GM18867 (cell line): ENCODE measurements around the gene RNU6-1.

Source experiments
- ATAC-seq: cut with Tn5 transposase; IDR thresholded peaks from one replicate; pipeline ENCODE4 v1.9.1; 2021; ENCODE audit warnings: mild to moderate bottlenecking, moderate library complexity; ENCODE audit not compliant: unreplicated experiment

The RNU6-1 gene

DNA sequence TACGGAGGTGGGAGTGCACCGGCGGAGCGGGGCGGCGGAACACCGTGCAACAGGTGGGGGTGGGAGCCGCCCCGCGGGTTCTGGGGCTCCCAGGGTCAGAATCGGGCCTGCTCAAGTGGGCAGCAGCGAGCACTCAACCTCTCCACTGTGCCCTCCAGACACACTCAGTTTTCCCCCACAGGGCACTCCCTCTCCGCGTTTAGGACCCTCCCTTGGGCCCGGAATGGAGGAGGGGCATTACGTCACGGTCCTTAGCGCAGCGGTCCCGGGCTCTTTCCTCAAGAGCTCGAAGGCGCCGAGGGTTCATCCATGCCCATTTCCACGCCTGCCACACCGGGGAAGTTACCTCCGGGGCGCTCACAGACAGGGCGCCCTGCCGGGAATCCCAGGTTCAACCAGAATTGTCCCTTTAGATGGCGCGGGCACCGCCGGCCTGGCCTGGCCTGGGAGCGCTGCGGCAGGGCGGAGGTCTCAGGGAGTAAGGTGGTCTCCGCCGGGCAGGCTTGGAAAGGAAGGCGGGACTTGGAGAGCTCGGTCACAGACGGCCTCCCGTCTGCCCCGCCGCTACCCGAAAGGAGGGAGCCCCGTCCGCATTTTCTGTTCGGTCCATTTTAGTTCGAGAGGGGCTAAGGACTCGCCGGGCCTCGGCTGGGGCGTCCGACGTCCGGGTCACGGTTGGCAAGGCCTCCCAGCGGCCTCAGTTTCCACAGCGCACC, 5.1 kb downstream of the RNU6-1 start:
- ATAC-seq, result no peak

DNA sequence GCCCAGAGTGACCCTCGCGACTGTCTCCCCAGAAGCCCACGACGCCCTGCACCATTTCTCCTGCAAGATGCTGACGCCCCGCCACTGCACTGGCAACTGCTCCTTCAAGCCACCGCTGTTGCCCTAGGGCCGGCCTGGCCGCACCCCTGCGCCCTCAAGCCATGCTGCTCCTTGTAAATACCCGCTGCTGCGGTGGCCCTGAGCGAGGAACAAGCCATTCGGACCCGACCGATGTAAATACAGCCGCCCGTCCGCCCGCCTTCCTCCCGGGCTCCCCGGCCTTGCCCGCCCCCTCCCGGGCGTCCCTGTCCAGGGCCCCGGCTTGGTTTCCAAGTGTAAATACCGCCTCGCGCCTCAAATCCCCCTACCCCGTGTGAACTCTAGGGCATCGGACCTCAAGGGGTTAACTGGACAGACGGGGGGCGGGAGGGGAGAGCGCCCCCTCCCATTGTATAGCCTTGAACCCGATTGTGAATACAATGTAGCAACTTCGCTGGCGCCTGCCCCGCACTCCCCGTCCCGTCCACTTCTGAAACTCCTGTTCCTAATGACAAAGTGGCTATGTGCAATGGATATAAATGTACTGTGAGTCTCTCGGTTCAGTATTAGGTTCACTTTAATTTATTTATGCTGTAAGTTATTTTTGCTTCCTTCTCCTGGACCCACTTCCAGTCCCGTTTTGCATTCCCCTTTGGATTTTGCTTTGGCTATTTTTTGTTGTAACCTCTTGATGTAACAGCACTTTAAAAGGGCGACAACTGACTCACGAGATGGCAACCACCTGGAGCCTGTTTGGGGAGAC, 5.9 kb downstream of the RNU6-1 start:
- no peak for ATAC-seq

DNA sequence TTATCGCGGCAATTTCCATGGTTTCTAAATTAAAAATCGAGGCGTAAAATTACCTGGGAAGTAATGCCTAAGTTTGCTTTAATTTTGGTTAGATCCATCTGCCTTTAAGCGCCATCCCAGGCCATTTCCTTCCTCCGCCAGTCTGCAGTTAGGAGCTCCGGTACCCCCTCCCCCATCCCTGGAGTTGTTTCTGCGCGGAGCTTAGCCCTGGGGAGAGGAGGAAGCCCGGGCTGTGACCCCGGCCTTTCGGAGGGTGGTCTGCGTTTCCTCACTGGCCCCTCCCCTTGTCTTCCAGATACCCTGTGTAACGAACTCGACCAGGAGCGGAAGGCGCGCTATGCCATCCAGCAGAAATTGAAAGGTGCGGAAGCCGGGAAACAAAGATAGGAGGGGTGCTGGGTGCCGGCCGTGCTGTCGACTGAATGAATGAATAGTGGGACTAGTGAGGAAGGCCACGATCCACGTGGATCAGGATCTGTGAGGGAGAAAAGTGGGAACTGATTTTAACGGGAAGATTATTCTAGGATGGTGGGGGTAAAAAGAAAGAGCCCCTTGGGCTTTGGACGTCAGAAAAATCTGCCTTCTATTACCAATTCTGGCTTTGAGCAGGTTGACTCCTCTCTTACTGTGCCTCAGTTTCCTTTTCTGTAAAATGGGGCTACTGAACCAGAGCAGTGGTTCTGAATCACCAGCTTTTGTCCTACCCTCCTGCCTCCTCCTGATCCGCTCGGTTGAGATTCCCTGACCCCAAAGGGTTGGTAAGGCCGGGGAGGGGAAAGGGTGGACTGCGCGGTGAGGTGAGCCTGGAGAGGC, 6.7 kb downstream of the RNU6-1 start:
- no peak for ATAC-seq

DNA sequence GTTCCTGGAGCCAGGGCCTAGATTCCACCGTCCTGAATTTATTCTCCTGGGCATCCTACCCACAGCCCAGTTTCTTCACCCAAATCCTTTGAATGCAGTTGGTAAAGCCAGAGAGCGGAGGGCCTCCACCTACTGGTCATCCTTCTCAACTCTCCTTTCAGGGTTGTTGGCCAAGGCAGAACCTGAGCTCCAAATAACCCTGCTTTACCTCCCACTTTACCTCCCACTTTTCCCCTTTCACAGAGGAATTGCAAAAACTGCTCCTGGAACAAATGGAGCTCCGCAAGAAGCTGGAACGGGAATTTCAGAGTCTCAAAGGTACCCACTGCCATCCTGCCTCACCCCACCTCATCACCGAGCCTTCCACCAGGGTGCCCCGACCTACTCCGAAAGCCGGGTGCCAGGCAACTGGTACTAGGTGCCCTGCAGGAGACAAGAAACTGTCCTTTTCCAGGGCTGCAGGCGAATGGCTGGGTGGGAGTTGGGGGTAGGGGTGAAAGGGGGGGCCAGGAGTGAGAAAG, 7.8 kb downstream of the RNU6-1 start:
- no peak for ATAC-seq

DNA sequence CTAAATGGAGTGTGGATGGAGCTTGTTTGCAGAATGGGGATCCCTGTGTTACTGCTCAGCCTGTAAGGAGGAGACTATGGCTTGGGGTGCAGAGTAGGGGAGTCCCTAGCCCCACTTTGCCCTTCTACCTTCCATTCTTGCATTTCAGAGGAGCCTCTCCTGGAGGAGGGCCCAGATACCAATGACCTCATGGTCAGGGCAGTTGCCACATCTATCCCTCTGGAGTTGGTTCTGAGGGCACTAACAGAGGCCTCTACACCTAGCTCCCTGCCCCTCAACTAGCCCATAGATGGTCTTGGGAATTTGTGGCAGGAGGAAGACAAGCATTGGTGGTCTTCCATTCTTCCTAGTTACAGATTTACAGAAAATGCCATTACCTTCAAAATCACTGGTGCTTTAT, 8.5 kb downstream of the RNU6-1 start:
- no peak for ATAC-seq

DNA sequence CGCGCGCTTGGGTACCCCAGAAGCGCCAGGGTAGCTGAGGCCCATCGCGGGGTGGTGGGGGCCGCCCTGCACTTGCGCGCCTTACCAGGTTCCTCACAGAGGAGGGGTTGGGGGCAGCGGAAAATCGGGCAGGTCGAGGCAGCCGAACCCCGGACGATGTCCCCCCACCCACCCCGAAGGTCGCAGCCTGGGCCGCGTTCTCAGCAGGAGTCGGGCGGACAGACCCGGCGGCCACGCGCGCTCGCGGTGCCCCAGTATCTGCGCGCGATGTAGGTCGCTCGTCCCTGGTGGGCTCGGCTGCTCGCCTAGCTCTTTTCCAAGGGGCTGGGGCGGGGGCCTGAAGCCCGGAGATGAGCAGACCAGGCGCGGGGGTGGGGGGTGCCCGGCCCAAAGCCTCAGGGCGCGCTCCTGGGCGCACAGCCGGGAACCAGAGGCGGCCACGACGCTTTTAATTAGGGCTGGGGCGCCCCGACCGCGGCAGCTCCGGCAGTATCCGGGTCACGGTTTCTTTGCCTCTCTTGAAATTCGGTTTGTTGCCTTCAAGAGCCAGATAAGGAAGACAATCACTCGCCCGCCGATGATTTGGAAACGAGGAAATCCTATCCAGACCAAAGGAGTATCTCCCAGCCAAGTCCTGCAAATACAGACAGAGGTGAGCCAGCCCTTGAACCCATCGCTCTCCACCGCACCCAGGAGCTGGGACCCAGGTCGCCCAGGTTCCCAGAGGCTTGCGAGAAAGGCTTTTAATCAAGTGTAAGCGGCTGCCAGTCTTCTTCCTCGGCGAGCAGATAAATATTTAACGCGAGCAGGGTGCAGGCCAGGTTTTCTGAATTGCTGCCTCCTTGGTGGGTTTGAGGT, 10.0 kb downstream of the RNU6-1 start:
- ATAC-seq, result no peak

DNA sequence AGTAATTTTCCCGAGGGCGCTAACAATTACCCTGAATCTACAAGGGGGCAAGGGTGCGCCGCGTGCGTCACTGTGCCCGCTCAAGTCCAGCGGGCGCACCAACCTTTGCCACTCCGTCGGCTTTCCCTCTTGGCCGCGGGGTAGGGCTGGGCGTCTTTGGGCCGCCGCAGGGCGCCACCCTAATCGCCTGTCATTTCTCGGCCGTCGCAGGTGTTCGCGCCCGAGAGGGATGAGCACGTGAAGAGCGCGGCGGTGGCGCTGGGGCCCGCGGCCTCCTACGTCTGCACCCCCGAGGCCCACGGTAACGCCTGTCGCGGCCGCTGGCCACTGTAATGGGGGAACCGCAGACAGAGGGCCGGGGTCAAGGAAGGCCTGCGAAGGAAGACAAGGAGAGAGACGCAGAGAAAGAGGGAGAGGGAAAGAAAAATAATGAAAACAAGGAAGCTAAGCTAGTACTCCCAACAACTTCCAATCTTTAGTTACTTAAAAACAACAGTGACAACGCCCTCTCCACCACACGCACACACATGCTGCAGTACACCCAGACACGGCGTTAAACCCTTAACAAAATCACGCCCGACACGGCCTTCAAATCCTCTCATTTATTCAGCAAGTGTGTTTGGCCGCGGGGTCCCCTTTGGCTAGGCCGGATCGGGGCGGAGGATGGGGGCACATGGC, 10.7 kb downstream of the RNU6-1 start:
- ATAC-seq, result no peak

DNA sequence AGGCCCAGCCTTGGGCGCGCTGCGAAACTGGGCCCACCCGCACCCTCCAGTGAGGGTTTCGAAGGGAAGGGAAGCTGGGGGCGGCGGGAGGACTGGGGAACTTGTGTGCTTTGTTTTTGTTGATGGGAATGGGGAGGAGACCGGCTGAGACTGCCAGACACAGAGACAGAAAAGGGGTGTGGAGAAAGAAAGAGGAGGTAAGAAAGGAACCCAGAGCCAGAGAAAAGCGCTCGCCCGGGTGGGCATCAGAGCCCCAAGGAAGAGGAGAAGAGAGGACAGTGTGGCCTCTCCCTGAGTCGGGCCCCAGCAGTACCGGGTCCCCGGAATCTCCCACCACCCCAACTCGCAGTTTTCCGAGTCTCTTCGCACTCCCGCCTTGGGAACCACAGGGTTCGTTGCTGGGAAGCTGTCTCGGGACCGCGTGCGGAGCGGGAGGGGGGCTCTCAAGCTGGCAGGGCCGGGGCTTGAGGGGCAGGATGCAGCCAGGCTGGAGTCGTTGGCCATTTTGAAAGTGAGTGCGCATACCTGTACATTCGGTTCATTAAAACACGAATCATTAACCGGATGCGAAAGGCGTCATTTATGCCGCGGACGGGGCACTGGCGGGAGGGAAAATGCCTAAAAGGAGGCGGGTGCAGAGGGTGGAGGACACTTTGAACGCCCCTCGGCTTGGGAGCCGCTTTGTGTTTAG, 11.4 kb downstream of the RNU6-1 start:
- ATAC-seq, result no peak

DNA sequence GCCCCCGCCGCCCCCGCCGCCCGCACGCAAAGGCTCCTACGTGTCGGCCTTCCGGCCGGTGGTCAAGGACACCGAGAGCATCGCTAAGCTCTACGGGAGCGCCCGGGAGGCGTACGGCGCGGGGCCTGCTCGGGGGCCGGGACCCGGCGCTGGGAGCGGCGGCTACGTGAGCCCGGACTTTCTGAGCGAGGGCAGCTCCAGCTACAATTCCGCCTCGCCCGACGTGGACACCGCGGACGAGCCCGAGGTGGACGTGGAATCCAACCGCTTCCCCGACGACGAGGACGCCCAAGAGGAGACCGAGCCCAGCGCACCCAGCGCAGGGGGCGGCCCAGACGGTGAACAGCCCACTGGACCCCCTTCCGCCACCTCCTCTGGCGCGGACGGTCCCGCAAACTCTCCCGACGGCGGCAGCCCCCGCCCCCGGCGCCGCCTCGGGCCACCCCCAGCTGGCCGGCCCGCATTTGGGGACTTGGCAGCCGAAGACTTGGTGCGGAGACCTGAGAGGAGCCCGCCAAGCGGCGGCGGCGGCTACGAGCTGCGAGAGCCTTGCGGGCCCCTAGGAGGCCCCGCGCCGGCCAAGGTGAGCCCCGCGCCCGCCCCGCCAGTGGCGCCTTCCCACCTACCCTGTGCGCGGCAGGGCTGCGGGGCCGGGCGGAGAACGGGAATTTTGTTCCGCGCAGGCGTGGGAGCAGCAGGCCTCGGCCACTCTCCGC, 12.1 kb downstream of the RNU6-1 start:
- ATAC-seq, result no peak

DNA sequence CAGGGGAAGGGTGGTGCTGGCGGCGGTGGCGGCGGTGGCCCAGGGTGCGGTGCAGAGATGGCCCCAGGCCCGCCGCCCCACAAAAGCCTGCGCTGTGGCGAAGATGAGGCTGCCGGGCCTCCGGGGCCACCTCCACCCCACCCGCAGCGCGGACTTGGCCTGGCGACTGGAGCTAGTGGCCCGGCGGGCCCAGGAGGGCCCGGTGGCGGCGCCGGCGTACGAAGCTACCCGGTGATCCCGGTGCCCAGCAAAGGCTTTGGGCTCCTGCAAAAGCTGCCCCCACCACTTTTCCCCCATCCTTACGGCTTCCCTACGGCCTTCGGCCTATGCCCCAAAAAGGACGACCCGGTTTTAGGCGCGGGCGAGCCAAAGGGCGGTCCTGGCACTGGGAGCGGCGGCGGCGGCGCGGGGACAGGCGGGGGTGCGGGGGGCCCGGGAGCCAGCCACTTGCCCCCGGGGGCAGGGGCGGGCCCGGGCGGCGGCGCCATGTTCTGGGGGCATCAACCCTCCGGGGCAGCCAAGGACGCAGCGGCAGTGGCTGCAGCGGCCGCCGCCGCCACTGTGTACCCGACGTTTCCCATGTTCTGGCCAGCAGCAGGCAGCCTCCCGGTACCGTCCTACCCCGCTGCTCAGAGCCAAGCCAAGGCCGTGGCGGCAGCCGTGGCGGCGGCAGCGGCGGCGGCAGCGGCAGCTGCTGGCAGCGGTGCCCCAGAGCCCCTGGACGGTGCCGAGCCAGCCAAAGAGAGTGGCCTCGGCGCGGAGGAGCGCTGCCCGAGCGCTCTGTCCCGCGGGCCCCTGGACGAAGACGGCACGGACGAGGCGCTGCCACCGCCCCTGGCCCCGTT, 12.9 kb downstream of the RNU6-1 start:
- ATAC-seq, result no peak

DNA sequence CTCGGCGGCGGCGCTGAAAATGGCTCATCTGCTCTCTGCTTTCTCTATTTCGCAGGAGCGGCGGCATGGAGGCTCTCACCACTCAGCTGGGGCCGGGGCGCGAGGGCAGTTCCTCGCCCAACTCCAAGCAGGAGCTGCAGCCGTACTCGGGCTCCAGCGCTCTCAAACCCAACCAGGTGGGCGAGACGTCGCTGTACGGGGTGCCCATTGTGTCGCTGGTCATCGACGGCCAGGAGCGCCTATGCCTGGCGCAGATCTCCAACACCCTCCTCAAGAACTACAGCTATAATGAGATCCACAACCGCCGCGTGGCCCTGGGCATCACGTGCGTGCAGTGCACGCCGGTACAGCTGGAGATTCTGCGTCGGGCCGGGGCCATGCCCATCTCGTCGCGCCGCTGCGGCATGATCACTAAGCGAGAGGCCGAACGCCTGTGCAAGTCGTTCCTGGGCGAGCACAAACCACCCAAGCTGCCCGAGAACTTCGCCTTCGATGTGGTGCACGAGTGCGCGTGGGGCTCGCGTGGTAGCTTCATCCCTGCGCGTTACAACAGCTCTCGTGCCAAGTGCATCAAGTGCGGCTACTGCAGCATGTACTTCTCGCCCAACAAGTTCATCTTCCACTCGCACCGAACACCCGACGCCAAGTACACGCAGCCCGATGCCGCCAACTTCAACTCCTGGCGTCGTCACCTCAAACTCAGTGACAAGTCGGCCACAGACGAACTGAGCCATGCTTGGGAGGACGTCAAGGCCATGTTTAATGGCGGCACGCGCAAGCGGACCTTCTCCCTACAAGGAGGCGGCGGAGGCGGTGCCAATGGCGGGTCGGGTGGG, 13.7 kb downstream of the RNU6-1 start:
- ATAC-seq, result no peak

DNA sequence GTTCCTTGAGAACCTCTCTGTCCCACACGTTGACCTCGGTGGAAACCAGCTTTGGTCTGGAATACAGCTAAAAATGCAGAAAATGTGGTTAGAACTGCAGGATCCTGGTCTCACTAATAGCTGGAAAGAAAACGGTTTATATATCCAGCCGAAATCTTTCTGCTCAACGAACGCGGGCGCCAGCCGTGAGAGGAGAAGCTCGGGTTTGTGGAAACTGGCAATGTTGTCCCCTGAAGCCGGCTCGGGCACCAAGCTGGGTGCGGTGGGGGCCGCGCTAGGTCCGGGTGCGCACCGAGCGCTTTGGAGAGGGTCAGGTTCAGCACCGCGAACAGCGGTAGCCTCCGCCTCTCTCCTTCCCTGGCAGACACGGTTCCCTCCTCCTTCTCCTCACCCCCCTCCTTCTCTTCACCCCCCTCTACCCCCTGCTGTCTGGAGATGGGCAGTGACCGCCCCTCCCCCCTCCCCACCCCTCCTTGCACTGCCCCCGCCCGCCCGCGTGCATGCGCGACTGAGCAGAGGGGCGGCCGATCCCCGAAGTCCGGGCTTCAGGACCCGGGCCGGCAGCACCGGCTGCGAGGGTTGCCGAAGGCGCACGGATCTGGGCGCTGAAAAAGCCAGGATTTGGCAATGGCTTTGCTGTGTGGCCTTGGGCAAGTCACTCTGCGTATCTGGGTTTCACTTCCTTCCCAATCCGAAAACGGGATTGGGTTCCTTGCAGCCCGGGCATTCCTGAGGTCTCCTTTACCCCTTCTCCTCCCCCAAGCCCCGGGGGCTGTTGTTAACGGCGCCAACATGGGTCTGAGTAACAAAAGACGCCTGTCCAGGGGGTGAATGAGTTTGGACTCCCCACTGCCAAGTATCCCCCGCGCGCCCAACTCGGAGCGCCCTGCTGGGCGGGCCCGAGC, 14.6 kb downstream of the RNU6-1 start, which contains the start of gene SKOR1:
SKOR1 (plus strand) TSS at position 534 of the 905 bp plus-strand sequence; CDS start at position 628, 94 bp downstream.
- ATAC-seq, result no peak

DNA sequence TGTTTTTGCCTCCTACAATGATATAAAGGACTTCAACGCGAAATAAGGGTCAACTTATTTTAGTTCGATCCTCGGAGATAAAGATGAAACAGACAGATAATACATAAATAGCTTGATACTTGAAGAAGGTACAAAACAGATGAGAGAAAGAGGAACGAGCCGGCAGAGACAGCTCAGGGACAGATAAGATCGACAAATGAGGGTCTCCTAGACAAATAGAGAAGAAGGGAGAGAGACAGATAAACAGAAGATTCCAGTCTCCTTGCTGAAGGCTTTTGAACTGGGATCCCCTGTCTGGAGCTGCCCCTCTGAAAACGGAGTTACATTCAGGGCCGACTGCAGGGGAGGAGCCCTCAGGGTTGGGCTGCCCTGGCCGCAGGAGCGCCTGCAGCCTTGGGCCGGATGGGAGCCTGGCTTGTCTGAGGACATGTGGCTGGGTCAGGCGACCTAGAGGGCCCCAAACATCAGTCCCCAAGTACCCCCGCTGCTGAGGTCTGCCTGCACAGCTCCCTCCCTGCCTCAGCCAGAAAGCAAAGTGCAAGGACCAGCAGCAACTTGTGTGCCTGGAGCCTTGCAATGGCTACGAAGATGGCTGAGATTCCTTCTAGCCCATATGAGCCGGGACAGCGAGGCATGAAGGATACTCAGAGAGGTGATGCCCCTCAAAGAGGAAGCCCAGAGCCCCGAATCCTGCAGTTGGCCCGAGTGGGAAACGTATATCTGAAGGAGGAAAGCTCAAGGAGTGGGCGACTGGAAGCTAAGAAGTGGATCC, 15.5 kb downstream of the RNU6-1 start:
- ATAC-seq, result no peak

DNA sequence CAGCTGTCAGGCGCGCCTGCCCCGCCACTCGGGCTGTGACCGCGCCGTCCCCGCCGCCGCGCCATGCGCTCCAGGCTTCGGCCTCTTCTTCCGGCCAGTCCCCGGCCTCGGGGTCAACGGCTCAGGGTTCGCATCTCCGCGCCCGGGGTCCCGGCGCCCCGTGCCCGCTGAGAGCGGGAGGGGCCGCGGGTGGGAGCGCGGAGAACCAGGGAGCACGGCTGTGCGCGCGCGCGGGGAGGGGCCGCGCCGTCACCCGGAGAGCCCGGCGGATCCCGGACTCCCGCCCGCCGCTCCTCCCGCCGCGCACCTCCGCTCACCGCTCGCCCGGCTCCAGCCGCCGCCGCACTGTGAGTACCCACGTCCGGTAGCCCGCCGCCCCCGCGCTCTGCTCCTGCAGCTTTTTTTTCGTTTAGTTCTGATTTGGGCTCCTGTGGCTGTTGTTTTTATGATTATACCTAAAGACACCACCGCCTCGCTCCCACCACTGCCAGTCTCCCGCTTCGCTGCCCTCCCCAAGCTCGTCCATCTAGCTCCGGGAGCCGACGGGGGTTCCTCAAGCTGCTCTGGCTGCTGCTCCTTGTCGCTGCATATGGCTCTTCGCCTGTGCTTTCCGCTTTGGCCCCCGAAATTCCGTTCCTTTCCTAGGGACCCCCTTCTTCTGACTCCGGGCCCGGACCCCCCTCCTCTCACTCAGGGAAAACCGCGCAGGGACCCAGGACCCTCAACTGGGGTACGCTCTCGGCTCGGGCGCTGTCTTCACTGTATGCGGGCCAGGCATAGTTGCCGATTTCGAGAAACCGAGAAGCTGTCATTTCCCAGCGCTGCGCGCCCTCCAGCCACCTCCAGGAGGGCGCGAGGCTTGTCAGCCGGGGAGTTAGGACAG, 16.3 kb downstream of the RNU6-1 start:
- ATAC-seq, result no peak
